Testis (tissue), 2 donors: ENCODE measurements around the gene CETP.

Experiments used
- POLR2A ChIP-seq: fragments of 450-650 bp; IDR thresholded peaks from one replicate; pipeline ENCODE4 v1.6.1; 2017; ENCODE audit warnings: antibody characterized with exemption, mild to moderate bottlenecking, moderate library complexity
- TF ChIP-seq, protein P1 (sequence below), 3 experiments: fragments of 450-650 bp in 2 of 3; fragments of 200-600 bp in 1 of 3; sonication (generic) in 1 of 3; IDR thresholded peaks; one replicate each; pipeline ENCODE4 v1.5.1; 2016 to 2019; ENCODE audit warnings: antibody characterized with exemption in 3 of 3, mild to moderate bottlenecking in 2 of 3, moderate library complexity in 1 of 3

DNA sequence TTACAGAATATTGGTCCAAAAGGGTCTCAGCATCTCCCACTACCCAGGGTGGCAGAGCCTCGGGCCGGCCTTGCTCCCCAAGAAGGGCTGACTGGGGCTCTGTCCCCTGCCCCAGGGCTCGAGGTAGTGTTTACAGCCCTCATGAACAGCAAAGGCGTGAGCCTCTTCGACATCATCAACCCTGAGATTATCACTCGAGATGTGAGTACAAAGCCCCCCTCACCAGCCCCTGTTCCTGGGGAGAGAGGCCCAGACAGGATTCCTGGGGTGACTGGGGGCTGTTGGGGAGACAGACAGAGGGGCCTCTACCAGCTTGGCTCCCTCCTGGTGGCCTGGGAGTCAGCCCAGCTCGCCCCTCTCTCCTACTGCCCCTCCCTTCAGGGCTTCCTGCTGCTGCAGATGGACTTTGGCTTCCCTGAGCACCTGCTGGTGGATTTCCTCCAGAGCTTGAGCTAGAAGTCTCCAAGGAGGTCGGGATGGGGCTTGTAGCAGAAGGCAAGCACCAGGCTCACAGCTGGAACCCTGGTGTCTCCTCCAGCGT lies 21.5 kb downstream of the CETP start:
- no peak for TF ChIP-seq POLR2A
- TF ChIP-seq, protein P1, sequence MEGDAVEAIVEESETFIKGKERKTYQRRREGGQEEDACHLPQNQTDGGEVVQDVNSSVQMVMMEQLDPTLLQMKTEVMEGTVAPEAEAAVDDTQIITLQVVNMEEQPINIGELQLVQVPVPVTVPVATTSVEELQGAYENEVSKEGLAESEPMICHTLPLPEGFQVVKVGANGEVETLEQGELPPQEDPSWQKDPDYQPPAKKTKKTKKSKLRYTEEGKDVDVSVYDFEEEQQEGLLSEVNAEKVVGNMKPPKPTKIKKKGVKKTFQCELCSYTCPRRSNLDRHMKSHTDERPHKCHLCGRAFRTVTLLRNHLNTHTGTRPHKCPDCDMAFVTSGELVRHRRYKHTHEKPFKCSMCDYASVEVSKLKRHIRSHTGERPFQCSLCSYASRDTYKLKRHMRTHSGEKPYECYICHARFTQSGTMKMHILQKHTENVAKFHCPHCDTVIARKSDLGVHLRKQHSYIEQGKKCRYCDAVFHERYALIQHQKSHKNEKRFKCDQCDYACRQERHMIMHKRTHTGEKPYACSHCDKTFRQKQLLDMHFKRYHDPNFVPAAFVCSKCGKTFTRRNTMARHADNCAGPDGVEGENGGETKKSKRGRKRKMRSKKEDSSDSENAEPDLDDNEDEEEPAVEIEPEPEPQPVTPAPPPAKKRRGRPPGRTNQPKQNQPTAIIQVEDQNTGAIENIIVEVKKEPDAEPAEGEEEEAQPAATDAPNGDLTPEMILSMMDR (IDR thresholded peaks at IDR 0.05): no peak
